HEK293 (cell line): ENCODE data around the gene ABHD12.

Experiments
- CTCF ChIA-PET: fragments of 350-600 bp; formaldehyde crosslinking; extraction: SDS; loops from one replicate; lab custom pipeline; 2021; ENCODE audit warnings: antibody characterized with exemption; lab: Yijun Ruan, JAX
- POLR2A ChIA-PET: fragments of 300-600 bp; formaldehyde crosslinking; extraction: SDS; loops from one replicate; lab custom pipeline; 2020; ENCODE audit warnings: antibody characterized with exemption, inconsistent platforms; lab: Yijun Ruan, JAX
- H3K27ac ChIP-seq: fragments of 200-500 bp; sonication (Bioruptor generic); 2 replicates; pipeline ENCODE4 v1.5.1; 2014; ENCODE audit warnings: low read depth, low read length, control low read depth, inconsistent platforms; ENCODE audit errors: extremely low read depth
- H3K36me3 ChIP-seq, 2 experiments: fragments of 200-500 bp in 1 of 2; sonication (Bioruptor generic) in 1 of 2; 1 replicate in 1 of 2; 2 replicates in 1 of 2; pipeline ENCODE4 v1.5.1; 2014 to 2017; ENCODE audit warnings: inconsistent platforms in 2 of 2, low read length in 2 of 2; ENCODE audit not compliant: control insufficient read depth in 2 of 2, insufficient read depth in 1 of 2
- H3K4me1 ChIP-seq: fragments of 200-500 bp; sonication (Bioruptor generic); 2 replicates; pipeline ENCODE4 v1.5.1; 2014; ENCODE audit warnings: mild to moderate bottlenecking, low read length, inconsistent platforms; ENCODE audit not compliant: control insufficient read depth, insufficient read depth
- H3K4me3 ChIP-seq: 2 replicates; pipeline ENCODE4 v1.5.1; 2011; ENCODE audit warnings: low read depth, mild to moderate bottlenecking, control low read depth, low read length, moderate library complexity
- H3K9me3 ChIP-seq: fragments of 200-500 bp; sonication (Bioruptor generic); 2 replicates; pipeline ENCODE4 v1.5.1; 2014; ENCODE audit warnings: low read depth, low read length, inconsistent platforms; ENCODE audit not compliant: control insufficient read depth, insufficient read depth
- GLI2 ChIP-seq: fragments of 450-650 bp; formaldehyde crosslinking; IDR thresholded peaks from 2 replicates; pipeline ENCODE4; 2017; ENCODE audit warnings: missing biosample characterization, missing genetic modification characterization, low read depth, borderline replicate concordance
- GLIS2 ChIP-seq: fragments of 450-650 bp; formaldehyde crosslinking; IDR thresholded peaks from 2 replicates; pipeline ENCODE4 v1.5.1; 2016; ENCODE audit warnings: missing biosample characterization, missing genetic modification characterization
- YY1 ChIP-seq: fragments of 450-650 bp; formaldehyde crosslinking; IDR thresholded peaks from 2 replicates; pipeline ENCODE4 v1.5.1; 2018; ENCODE audit warnings: missing biosample characterization, missing genetic modification characterization
- ZBTB1 ChIP-seq: fragments of 450-650 bp; formaldehyde crosslinking; IDR thresholded peaks from 2 replicates; pipeline ENCODE4 v1.5.1; 2016; ENCODE audit warnings: missing biosample characterization, missing genetic modification characterization
- ZBTB8A ChIP-seq: fragments of 450-650 bp; formaldehyde crosslinking; IDR thresholded peaks from 2 replicates; pipeline ENCODE4 v1.5.1; 2016; ENCODE audit warnings: missing biosample characterization, missing genetic modification characterization
- ZFHX2 ChIP-seq: fragments of 450-650 bp; formaldehyde crosslinking; conservative IDR thresholded peaks from 2 replicates; pipeline ENCODE4 v1.5.1; 2016; ENCODE audit warnings: missing biosample characterization, missing genetic modification characterization
- ZNF169 ChIP-seq: fragments of 450-650 bp; formaldehyde crosslinking; IDR thresholded peaks from 2 replicates; pipeline ENCODE4 v1.5.1; 2016; ENCODE audit warnings: missing biosample characterization, missing genetic modification characterization
- ZNF2 ChIP-seq: fragments of 450-650 bp; formaldehyde crosslinking; IDR thresholded peaks from 2 replicates; pipeline ENCODE4 v1.5.1; 2016; ENCODE audit warnings: missing biosample characterization, missing genetic modification characterization
- ZNF248 ChIP-seq: fragments of 450-650 bp; formaldehyde crosslinking; IDR thresholded peaks from 2 replicates; pipeline ENCODE4 v1.5.1; 2017; ENCODE audit warnings: missing biosample characterization, missing genetic modification characterization
- ZNF280D ChIP-seq: fragments of 450-650 bp; formaldehyde crosslinking; IDR thresholded peaks from 2 replicates; pipeline ENCODE4 v1.5.1; 2016; ENCODE audit warnings: missing biosample characterization, missing genetic modification characterization
- ZNF350 ChIP-seq: fragments of 450-650 bp; formaldehyde crosslinking; IDR thresholded peaks from 2 replicates; pipeline ENCODE4 v1.5.0; 2017; ENCODE audit warnings: missing biosample characterization, mild to moderate bottlenecking, missing genetic modification characterization
- ZNF423 ChIP-seq: fragments of 450-650 bp; formaldehyde crosslinking; IDR thresholded peaks from 2 replicates; pipeline ENCODE4 v1.5.1; 2016; ENCODE audit warnings: missing biosample characterization, missing genetic modification characterization
- ZNF521 ChIP-seq: fragments of 450-650 bp; formaldehyde crosslinking; IDR thresholded peaks from 2 replicates; pipeline ENCODE4 v1.5.1; 2017; ENCODE audit warnings: missing biosample characterization, mild to moderate bottlenecking, missing genetic modification characterization
- ZNF621 ChIP-seq: fragments of 450-650 bp; formaldehyde crosslinking; IDR thresholded peaks from 2 replicates; pipeline ENCODE4 v1.5.1; 2017; ENCODE audit warnings: missing biosample characterization, missing genetic modification characterization
- ZNF639 ChIP-seq: fragments of 450-650 bp; formaldehyde crosslinking; IDR thresholded peaks from 2 replicates; pipeline ENCODE4 v1.5.1; 2016; ENCODE audit warnings: missing biosample characterization, missing genetic modification characterization
- ZNF658 ChIP-seq: fragments of 450-650 bp; formaldehyde crosslinking; IDR thresholded peaks from 2 replicates; pipeline ENCODE4; 2016; ENCODE audit warnings: missing biosample characterization, missing genetic modification characterization
- ZNF76 ChIP-seq: fragments of 450-650 bp; formaldehyde crosslinking; IDR thresholded peaks from 2 replicates; pipeline ENCODE4; 2016; ENCODE audit warnings: low read depth, missing biosample characterization, missing genetic modification characterization, borderline replicate concordance
- ZSCAN23 ChIP-seq: fragments of 450-650 bp; formaldehyde crosslinking; IDR thresholded peaks from 2 replicates; pipeline ENCODE4 v1.5.1; 2016; ENCODE audit warnings: missing biosample characterization, missing genetic modification characterization
- TF ChIP-seq, protein P1 (sequence below): fragments of 450-650 bp; formaldehyde crosslinking; IDR thresholded peaks from 2 replicates; pipeline ENCODE4 v1.5.1; 2016; ENCODE audit warnings: missing biosample characterization, missing genetic modification characterization, borderline replicate concordance

ABHD12 gene

DNA sequence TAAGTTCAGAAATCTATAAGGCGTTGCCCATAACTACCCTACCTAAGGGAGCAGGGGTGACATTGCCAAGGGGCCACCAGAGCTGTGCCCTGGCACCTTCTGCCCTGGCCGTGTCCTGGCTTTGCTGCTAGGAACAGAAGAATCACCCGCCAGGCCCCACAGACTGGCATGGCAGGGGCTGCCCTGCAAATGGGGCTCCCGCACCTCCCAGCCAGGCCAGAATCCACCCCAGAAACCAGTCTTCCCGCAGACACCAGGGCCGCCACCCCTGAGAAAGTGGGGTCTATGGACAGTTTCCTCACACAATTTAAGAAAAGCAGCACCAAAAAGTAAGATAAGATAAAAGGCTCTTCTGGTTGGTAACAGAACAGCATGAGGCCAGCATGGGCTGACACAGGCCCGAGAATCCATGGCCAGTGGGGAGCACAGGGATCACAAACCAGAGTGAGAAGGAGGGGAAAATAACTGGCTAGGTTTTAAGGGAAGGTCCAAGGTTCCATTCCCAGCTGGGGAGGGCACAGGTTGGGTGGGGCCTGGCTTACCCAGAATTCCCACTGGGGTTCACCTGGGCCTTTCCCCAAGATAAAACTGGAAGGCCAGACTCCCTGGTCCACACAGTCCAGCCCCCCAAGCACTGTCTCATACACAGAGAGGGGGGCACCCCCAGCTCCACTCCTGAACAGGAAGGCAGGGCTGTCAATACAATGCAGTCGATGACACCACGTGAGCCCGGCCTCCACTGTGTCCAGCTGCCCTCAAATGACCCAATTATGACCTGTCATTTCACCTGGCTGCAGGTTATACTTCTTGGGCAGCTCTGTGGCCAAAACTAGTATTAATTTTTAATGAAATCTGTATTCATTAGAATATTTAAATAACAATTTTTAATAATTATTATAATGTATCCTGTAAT, 83.4 kb downstream of the ABHD12 start:
- Histone ChIP-seq H3K4me1 (peaks cover 7% of the 10 kb centered on the region), H3K27ac (no peak overlapping the region)
- POLR2A ChIA-PET: no interaction called here

More for the DNA sequence above, 83.4 kb downstream of the ABHD12 start:
- Histone ChIP-seq H3K4me3 (no peak overlapping the region), H3K9me3 (no peaks in the 10 kb centered on the region), H3K36me3 (peaks cover 9 to 36% of the 10 kb centered on the region in 2 experiments; a peak in 2 of 3 replicates)
- CTCF ChIA-PET: interaction anchor here (0.6 to 1.0 kb wide), 3 partner anchors 9 to 310 kb away, joined by 3 to 5 read pairs (median 4); no protein-coding TSS in a partner anchor
- TF ChIP-seq ZNF169 (tag by site-specific recombination) (no peak), YY1 (no peak), ZNF280D (tag by site-specific recombination) (no peak), ZFHX2 (no peak), GLI2 (no peak), ZSCAN23 (no peak), GLIS2 (tag by site-specific recombination) (no peak), ZNF639 (no peak), ZNF350 (no peak), ZNF76 (tag by site-specific recombination) (no peak), ZNF248 (tag by site-specific recombination) (no peak), ZBTB8A (tag by site-specific recombination) (no peak), ZNF621 (no peak), ZBTB1 (no peak), ZNF521 (no peak), ZNF423 (tag by site-specific recombination) (no peak), ZNF658 (tag by site-specific recombination) (no peak), ZNF2 (tag by site-specific recombination) (no peak)
- TF ChIP-seq, protein P1, sequence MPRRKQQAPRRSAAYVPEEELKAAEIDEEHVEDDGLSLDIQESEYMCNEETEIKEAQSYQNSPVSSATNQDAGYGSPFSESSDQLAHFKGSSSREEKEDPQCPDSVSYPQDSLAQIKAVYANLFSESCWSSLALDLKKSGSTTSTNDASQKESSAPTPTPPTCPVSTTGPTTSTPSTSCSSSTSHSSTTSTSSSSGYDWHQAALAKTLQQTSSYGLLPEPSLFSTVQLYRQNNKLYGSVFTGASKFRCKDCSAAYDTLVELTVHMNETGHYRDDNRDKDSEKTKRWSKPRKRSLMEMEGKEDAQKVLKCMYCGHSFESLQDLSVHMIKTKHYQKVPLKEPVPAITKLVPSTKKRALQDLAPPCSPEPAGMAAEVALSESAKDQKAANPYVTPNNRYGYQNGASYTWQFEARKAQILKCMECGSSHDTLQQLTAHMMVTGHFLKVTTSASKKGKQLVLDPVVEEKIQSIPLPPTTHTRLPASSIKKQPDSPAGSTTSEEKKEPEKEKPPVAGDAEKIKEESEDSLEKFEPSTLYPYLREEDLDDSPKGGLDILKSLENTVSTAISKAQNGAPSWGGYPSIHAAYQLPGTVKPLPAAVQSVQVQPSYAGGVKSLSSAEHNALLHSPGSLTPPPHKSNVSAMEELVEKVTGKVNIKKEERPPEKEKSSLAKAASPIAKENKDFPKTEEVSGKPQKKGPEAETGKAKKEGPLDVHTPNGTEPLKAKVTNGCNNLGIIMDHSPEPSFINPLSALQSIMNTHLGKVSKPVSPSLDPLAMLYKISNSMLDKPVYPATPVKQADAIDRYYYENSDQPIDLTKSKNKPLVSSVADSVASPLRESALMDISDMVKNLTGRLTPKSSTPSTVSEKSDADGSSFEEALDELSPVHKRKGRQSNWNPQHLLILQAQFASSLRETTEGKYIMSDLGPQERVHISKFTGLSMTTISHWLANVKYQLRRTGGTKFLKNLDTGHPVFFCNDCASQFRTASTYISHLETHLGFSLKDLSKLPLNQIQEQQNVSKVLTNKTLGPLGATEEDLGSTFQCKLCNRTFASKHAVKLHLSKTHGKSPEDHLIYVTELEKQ (tag by site-specific recombination): no peak
